GM21717 (cell line): Measurements from ENCODE around the gene ADCY6.

Experiments
- ATAC-seq: cut with Tn5 transposase; IDR thresholded peaks from one replicate; pipeline ENCODE4 v1.9.1; 2021; ENCODE audit warnings: mild to moderate bottlenecking, moderate library complexity; ENCODE audit not compliant: unreplicated experiment

The ADCY6 gene

DNA sequence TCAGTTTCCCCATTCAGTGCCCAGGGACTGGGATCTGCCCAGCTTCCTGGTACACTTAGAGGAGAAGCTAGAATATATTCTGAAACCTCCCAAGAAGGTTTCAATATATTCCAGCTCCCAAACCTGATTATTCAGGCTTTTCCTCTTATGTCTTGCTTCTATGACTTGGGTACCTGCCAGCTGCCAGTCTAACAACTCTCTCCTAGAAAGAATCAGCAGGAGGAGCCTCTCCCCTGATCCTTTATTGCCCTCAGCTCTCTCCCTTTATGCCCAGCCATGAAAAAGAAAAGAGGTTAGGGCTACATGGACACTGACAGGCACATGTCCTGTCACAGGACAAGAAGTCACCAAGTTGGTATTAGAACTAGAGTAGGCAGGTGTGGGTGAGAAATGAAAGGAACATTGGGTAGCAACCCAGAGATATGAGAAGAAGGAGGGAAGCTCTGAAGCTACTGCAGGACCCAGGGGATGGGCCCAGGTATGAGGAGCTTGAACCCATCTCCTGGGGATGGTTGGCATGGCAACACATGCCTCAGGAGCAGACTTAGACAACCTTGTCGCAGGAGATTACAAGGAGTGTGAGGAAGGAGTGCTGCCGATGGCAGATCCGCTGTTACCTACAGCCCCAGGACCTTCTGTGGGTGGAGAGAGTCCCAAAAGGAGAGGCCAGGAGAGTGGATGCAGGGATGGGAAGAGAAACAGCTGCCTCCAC, 27.4 kb upstream of the ADCY6 start:
- no peak for ATAC-seq

DNA sequence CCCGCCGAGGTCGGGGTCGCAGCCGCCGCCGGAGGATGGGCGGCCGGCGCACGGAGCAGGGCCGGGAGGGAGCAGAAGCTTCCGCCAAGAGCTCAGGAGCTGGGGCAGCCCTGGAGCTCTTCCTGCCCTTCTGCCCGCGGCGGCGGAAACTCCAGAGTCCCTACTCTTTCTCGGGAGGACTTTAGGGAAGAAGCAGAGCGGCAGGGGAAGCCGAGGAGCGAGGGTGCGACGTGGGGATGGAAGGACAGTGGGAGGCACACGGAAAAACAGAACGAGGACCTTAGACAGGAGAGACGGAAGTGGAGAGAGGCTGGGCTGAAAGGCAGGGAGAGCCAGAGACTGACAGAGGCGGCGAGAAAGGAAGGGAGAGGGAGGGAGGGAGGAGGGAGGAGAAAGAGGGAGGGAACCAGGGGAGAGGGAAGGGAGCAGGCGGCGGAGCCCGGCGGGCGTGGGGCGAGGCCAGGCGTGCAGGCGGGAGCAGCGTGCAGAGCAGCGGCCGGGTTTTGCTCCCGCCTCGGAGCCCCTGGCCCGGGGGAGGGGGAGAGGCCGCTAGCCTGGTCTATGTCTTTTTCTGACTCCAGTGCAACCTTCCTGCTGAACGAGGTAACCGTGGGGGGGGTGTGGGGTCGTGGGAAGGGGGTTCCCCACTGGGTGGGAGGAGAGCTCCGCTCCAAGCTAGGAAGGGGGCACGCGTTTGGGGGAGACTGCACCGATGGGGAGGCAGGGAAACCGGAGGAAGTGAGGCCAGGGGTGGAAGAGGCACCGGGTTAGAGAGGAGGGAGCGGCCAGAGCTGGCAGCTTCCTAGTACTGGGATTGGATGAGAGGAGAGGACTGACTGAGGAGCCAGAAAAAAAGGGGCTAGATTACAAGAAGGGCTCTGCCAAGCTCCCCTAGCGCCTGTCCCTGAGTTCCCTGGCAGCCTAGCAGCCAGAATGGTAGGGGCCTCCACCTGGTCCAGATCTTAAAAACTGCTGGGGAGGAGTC, 26.5 kb upstream of the ADCY6 start:
- ATAC-seq = no peak

DNA sequence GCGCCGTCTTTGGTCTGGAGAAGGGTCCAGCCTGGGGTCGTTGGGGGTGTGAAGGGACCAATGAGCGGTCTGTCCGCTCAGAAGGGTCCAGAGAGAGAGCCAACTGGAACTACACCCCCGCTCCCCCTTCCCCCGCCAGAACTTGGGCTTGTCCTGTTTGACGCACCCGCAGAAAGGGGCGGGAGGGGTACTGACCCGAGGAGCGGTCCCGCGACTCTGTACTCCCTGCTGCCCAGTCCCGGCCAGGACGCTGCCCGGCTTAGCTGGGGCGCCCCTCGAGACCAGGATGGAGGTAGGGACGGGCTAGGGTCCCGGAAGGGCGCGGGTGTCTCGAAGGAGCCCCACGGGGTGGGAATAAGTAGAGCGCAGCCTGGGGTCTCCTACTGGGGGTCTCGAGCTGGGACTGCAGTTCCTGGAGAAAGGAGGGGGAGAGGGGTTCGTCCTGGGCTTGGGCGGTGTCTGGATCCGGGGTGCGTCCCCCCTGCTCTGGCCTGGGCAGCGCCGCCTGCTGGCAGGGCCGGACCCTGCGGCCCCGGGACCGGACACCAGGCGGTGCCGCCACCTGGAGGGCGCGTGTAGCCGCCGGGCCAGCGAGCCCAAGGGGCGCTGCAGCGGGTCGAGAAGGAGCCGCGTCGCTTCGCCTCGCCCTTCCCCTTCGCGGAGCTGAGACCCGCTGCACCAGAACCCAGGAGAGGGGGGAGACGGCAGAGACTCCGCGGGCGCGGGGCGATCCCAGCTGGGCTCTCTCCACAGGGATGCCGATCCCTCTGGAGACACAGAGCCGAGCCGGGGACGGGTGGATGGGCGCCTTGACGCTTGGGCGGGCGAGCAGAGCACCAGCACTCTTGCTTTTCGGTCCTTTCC, 25.6 kb upstream of the ADCY6 start:
- ATAC-seq = peak; percentile 78

DNA sequence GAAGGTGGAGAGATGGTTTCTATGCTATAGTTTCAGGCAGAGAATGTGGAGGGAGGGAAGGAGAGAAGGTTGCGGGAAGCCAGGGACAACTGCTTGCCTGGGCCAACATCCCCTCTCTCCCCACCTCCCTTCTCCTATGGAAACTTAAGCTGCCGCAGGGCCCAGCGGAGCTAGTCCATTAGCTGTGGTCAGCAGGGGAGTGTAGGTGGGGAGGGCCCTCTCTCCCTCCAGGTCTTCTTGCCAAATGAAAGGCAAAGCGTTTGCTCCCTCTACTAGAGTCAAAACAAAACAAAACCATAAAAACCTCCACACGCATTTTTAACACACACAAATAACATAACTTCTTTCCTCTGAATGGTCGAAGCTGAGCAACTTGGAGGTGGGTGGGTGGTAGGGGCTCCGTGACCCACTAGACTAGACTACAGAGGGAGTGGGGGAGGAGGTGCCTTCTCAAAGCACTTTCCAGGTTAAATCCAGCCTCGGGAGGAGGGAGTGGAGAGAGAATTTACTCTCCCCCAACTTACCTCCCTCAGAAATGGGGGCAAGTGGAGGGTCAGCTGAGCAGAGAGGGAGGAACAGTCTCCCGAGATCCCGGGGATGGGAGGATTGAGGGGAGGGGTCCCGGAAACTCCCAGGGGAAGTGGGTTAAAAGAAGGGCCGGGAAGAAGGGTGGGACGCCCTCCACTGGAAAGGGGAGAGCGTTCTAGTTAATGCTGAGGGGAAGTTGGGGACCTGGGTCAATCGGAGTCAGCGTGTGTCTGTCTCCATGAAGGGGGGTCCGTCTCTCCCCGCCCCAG, 24.8 kb upstream of the ADCY6 start:
- ATAC-seq = no peak

DNA sequence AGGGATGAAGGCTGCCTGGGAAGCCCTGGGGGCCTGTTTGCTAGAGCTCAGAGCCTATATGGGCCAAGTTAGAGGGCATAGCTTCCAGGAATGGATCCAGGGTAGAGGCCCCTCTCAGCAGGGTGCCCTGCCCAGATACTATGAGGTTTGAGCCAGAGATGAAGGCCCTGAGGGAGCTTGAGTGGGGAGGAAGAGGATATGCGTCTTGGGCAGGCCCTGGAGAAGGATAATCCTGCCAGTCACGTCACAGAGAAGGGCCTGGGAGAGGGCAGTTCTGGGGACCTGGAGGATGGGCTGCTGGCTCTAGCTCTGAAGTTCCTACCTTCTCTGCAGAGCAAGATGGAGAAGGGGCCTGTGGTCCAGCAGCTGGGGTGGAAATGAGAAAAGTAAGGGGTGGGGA, 23.5 kb upstream of the ADCY6 start:
- no peak for ATAC-seq

DNA sequence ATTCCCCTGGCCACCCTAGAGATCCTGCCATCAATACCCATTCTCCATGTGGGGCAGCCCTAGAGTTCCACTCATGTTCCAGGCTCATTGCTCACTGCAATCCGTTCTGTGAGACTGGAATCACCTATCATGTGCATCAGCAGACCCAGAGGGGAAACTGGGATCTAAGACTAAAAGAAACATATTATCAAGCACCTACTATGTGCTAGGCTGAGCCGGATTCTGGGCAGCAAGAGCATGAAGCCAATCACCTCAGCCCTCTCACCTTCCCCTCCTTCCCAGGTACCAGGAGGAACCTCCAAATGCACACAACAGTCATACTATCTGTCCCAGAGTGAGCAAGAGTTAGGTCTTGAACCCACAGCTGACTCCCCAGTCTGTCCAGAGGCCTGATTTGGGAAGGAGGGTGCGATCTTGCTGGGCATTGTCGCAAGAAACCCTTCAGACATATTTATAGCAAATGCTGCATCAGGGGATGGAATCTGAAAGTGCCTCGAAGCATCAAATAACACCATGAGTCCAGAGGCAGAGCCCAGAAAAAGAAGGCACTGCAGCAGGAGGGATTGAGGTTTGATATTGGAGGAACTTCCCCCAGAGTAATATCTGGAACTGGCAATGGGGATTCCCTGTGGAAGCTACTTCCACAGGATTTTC, 22.7 kb upstream of the ADCY6 start:
- ATAC-seq = no peak

DNA sequence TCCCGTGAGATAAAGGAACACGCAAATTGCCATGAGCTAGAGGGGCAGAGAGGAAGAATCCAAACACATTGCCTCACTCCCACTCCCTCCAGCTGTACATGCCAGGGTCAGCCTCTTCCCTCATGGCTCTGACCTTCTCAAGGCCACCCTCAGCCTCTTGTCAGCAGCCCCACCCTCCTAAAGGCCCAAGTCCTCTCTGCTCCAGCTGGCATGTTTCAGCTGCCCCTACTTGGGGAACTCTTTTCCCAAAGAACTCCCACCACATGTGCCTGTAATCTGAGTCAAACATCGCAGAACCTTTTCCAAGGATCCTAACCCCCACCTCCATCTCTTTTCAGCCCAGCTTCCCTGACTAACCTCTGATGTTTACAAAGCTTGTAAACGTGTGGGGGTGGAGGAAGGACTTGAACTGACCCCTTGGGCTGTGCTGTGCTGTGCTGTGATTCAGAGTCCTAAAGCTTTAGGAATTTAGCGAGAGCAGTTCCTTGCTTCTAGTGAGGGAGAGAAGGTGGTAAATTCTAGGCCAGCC, 22.1 kb upstream of the ADCY6 start:
- no peak for ATAC-seq

DNA sequence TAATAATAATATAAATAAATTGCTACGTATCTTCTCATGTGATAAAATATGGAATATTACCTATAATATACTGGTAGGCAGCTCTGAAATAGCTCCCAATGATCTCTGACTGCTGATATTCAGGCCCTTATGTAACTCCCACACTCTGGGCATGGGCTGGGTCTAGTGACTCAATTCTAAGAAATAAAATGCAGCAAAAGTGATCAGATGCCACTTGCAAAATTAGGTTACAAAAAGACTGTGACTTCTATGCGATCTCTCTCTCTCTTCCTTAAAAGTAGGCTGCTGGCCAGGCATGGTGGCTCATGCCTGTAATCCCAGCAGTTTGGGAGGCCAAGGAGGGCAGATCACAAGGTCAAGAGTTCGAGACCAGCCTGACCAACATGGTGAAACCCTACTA, 19.1 kb upstream of the ADCY6 start:
- no peak for ATAC-seq

DNA sequence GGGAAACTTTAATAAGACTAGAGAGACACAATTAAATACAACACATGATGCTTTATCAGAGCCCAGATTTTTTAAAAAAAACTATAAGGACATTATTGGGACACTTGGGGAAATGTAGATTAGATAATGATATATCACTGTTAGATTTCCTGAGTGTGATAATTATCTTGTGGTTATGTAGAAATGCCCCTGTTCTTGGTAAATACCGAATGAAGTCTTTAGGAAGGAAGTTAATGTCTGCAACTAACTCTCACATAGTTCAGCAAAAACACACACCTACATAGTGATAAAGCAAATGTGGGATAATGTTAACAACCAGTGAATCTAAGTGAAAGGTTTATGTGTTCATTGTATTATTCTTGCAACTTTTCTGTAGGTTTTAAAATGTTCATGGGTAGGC, 14.8 kb upstream of the ADCY6 start:
- ATAC-seq = no peak

DNA sequence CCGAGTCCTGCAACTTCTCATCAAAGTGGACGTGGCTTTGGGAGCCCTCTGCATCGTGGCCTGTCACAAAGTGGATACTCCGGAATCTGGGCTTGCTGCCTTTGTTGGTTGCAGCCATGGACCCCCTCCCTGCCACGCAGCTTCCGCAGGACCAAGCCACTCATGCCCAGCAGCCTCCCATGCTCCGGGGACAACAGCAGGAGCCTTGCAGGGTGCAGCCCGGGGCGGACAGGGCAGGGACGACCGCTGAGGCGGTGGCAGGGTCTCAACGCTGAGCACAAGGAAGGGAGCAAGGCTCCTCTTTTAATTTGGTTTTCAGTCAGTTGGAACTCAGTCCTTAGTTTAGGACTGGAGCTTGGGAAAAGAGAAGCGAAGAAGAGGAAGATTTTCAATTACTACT, 12.1 kb upstream of the ADCY6 start:
- no peak for ATAC-seq

DNA sequence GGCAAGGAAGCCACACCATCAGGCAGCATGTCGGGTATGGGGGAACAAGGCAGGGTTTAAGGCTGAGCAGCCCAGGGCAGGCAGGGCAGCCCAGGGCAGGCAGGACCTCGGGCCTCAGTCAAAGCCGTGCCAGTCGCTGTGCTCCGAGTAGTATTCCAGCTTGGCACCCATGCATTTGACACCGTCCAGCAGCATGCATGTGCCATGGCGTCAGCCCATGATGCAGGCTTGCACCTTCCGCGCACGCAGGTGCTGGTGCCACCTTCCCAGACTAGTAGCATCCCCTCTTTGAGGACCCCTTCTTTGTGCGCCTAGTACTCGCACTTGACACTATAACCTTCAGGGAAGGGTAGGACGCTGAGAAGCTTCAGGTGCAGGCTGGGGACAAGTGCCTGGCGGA, 11.6 kb upstream of the ADCY6 start:
- ATAC-seq = no peak

DNA sequence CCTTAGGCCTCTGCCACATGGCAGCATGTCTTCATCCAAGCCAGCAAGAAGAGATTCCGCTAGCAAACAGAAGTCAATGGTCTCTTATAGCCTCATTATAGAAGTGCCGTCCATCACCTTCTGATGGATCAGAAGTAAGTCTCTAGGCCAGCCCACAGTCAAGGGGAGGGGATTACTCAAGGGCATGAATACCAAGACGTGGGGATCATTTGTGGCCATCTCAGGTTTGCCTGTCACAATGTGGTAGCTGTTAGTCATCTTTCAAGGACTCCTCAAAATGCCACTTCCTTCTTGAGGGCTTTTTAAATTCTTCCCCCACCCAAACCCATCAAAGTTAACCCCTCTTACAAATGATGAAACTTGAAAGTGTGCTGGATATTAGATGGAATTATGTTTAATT, 8.1 kb upstream of the ADCY6 start:
- ATAC-seq = no peak

DNA sequence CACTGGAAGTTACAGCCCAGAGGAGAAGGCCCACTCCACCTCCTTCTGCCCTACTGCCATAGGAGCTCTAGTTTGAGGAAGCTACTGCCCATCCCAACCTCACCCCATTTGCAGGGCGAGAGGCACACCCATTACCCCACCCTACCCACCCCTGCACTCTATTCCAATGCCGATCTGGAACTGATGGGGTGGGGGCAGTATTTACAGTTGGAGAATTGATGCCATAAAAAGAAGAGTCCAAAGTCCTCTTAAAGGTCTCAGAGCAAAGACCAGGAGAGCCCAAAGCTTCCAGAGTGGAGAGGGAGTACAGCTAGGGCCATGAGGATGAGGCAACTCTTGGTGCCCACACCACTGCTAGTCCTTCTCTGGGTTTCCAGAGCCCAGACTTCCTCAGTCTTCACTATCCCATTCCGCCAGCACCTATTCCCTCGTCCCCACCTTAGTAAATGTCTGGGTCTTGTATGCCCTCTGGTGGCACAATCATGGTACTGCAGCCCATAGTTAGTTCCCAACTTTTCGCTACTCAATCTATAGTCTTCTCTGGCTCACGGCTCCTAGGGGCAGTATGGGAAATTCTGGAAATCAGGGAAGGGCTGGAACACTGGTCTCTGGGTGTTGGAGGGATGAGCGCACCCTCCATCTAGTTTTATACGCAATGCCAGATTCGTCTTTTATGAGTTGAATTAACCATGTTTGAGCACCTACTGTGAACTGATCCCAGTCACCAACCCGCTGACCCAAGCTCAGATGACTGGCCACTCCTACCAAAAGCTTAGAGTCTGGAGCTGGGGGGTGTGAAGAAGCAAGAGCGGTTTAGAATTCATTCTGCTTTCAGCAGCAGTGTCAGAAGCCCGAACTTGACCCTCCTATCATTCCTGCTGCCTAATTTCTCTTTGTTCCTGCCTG, 6.9 kb upstream of the ADCY6 start:
- no peak for ATAC-seq

DNA sequence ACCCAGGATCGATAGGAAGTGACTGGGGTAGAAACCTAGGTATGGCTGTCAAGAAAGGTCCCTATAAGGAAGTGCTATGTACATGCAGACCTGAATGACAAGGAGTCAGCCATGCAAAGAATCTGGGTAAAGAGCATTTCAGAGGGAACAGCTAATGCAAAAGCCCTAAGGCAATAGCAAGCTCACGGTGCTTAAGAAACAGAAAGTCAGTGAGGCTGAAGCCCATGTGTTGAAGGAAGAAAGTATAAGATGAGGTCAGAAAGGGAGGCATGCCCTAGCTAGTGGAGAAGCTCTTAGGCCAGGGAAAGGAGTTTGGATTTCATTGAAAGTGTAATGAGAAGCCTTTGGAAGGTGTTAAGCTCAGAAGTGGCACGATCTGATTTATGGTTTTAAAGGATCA, 6.0 kb upstream of the ADCY6 start:
- ATAC-seq = no peak

DNA sequence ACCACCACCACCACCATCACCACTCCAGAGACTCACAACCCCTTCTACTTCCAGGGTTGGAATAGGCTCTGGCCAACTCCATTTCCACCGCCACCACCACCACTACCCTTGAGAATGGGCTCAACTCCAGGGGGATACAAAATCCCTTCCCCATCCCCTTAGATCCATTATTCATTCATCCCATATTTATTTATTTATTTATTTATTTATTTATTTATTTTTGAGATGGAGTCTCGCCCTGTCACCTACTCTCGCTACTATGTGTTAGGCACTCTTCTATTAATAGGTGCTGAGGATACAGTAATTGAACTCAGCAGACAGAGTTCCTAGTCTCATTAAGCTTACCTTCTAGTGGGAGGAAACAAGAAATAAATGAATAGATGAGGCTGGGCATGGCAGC, 4.8 kb upstream of the ADCY6 start:
- ATAC-seq = no peak

DNA sequence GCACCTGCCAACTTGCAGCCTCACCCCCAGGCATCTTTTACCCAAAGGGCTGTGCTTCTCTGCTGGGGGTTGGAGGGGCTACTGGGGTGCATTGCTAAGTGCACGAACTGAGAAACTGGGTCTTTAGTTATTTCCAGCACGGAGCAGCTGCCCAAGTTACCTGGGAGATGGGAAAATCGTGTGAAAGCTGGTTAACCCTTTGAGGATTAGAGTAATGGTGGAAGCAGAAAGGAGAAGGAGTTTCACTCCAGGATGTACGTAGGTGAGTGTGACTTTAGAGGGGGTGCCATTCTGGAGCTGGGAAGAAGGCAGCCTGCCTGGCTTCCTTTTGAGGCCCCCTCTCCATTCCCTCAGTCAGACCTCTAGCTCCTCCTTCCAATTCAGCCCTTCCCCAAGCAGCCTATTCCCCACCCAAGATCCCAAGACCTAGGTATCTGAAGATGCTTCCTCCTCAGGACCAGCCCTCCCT, 1.0 kb upstream of the ADCY6 start:
- ATAC-seq = no peak

DNA sequence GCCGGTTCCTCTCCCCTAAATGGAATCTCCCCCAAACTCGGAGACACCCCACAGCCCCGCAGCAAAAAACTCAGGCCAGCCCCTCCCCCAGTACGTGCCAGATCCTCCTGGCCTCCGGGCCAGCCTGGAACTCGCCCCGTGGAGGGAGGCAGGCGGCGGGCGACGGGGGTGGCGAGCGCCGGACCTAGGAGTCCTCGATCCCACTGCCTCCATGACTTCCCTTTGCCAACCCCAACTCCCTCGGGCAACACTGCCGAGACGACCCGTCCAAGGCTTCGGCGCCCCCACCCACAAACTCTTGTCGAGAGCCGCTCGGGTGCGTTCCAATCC, 400 bp downstream of the ADCY6 start:
- no peak for ATAC-seq

DNA sequence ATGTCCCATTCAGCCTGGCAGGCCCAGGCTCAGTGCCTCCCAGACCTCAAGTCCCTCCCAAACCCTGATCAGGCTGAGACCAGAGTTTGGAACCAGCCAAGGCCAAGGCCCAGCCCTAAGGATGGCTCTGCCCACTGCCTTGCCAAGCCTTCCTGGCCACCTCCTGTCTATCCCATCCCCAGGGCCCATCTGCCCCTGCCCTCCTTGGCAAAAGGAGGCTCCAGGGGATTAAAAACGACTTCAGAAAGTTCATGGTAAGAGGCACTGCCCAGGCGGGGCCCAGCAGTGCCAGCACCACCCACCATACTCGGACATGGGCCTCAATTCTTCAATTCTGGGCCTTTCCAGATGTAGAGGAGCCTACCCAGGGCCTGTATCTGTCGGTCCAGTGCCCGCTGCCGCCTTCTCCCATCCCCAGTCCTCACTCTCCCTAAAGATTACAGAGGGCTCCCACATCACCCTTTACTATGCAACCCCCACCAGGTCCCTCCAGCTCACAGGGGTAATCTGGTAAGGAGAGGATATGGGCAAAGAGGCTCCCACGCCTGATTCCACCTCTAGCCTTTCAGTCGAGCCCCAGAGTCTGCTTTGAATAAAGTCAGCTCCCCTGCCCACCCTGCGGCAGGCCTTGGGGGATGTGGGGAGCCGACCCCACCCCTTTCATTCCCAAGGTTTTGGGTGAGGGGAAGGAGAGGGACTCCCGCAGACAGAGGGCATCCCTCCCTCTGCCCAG, 932 bp downstream of the ADCY6 start:
- no peak for ATAC-seq
